HepG2 (cell line): ENCODE data around the gene DLX1. TPM values are rescaled to one million over a fixed set of nuclear protein-coding genes. Genes with fewer than 3 reads are reported as not detected.

ENCODE experiments used
- BCL6 ChIP-seq: IDR thresholded peaks from 2 replicates; pipeline ENCODE4 v1.6.1; 2016; ENCODE audit warnings: missing genetic modification reagents, missing compliant biosample characterization
- BRCA1 ChIP-seq: sonication (generic); formaldehyde crosslinking; IDR thresholded peaks from 2 replicates; pipeline ENCODE4 v1.4.0; 2020; ENCODE audit warnings: missing genetic modification reagents
- CHD2 ChIP-seq: IDR thresholded peaks from 2 replicates; pipeline ENCODE4 v1.6.1; 2011; ENCODE audit warnings: low read depth, low read length, improper control_type of control experiment
- DNMT3B ChIP-seq: conservative IDR thresholded peaks from 2 replicates; pipeline ENCODE4 v1.6.1; 2016; ENCODE audit warnings: missing biosample characterization, control low read depth
- IRX3 ChIP-seq: sonication (generic); formaldehyde crosslinking; IDR thresholded peaks from 2 replicates; pipeline ENCODE4 v1.8.1; 2023; ENCODE audit warnings: mild to moderate bottlenecking, low read depth, missing genetic modification reagents, borderline replicate concordance
- KMT2B ChIP-seq: IDR thresholded peaks from 2 replicates; pipeline ENCODE4 v1.6.1; 2016; ENCODE audit warnings: missing genetic modification reagents, missing compliant biosample characterization
- MAFK ChIP-seq, 2 experiments: IDR thresholded peaks in 1 of 2; conservative IDR thresholded peaks in 1 of 2; 2 replicates each; pipeline ENCODE4 v1.6.1; 2011; ENCODE audit warnings: improper control_type of control experiment in 2 of 2, low read length in 2 of 2
- MIER2 ChIP-seq: IDR thresholded peaks from 2 replicates; pipeline ENCODE4 v1.6.1; 2016; ENCODE audit warnings: missing biosample characterization, missing genetic modification reagents
- PHF20 ChIP-seq: sonication (generic); formaldehyde crosslinking; IDR thresholded peaks from 2 replicates; pipeline ENCODE4 v1.5.0; 2020; ENCODE audit warnings: mild to moderate bottlenecking, missing genetic modification reagents
- PHF21A ChIP-seq: sonication (generic); formaldehyde crosslinking; IDR thresholded peaks from 2 replicates; pipeline ENCODE4 v1.5.0; 2020; ENCODE audit warnings: mild to moderate bottlenecking, missing genetic modification reagents
- REXO4 ChIP-seq: sonication (generic); formaldehyde crosslinking; IDR thresholded peaks from 2 replicates; pipeline ENCODE4 v1.8.0; 2022; ENCODE audit warnings: missing genetic modification reagents, mild to moderate bottlenecking, borderline replicate concordance
- SALL2 ChIP-seq: sonication (generic); formaldehyde crosslinking; IDR thresholded peaks from 2 replicates; pipeline ENCODE4 v1.8.1; 2023; ENCODE audit warnings: mild to moderate bottlenecking, missing genetic modification reagents, inconsistent platforms
- SIX1 ChIP-seq: sonication (generic); formaldehyde crosslinking; IDR thresholded peaks from 2 replicates; pipeline ENCODE4 v1.4.0; 2020; ENCODE audit warnings: missing genetic modification reagents, borderline replicate concordance
- SMC3 ChIP-seq: IDR thresholded peaks from 2 replicates; pipeline ENCODE4 v1.6.1; 2011; ENCODE audit warnings: low read length, improper control_type of control experiment
- TCF12 ChIP-seq, 2 experiments: fragments of 450-650 bp in 1 of 2; sonication (generic) in 1 of 2; formaldehyde crosslinking in 1 of 2; IDR thresholded peaks; 2 replicates each; pipeline versions ENCODE4 v1.6.1 to v1.8.0; 2017 to 2022; ENCODE audit warnings: antibody characterized with exemption in 1 of 2, mild to moderate bottlenecking in 1 of 2, missing genetic modification reagents in 1 of 2, moderate library complexity in 1 of 2
- U2AF2 ChIP-seq: fragments of 200-400 bp; formaldehyde crosslinking; IDR thresholded peaks from 2 replicates; pipeline ENCODE4 v1.6.1; 2017; ENCODE audit warnings: low read depth, mild to moderate bottlenecking, low read length
- ZBTB7A ChIP-seq: sonication (generic); formaldehyde crosslinking; IDR thresholded peaks from 2 replicates; pipeline ENCODE4 v1.8.0; 2022; ENCODE audit warnings: mild to moderate bottlenecking, missing genetic modification reagents
- ZFY ChIP-seq: sonication (generic); formaldehyde crosslinking; IDR thresholded peaks from 2 replicates; pipeline ENCODE4 v1.4.0; 2020; ENCODE audit warnings: missing genetic modification reagents
- ZNF317 ChIP-seq: sonication (generic); formaldehyde crosslinking; IDR thresholded peaks from 2 replicates; pipeline ENCODE4 v1.5.0; 2020; ENCODE audit warnings: mild to moderate bottlenecking, missing genetic modification reagents
- ZNF343 ChIP-seq: sonication (generic); formaldehyde crosslinking; IDR thresholded peaks from 2 replicates; pipeline ENCODE4 v1.4.0; 2020; ENCODE audit warnings: mild to moderate bottlenecking, missing genetic modification reagents
- ZNF547 ChIP-seq: sonication (generic); formaldehyde crosslinking; IDR thresholded peaks from 2 replicates; pipeline ENCODE4 v1.5.1; 2020; ENCODE audit warnings: mild to moderate bottlenecking, missing genetic modification reagents
- ZNF562 ChIP-seq: sonication (generic); formaldehyde crosslinking; IDR thresholded peaks from 2 replicates; pipeline ENCODE4 v1.8.0; 2022; ENCODE audit warnings: missing genetic modification reagents, borderline replicate concordance
- ZNF670 ChIP-seq: sonication (generic); formaldehyde crosslinking; IDR thresholded peaks from 2 replicates; pipeline ENCODE4 v1.8.0; 2022; ENCODE audit warnings: mild to moderate bottlenecking, missing genetic modification reagents, borderline replicate concordance
- ZNF75D ChIP-seq: sonication (generic); formaldehyde crosslinking; IDR thresholded peaks from 2 replicates; pipeline ENCODE4 v1.8.1; 2023; ENCODE audit warnings: missing genetic modification reagents, mild to moderate bottlenecking, borderline replicate concordance
- ZNF772 ChIP-seq: sonication (generic); formaldehyde crosslinking; IDR thresholded peaks from 2 replicates; pipeline ENCODE4 v1.5.0; 2020; ENCODE audit warnings: mild to moderate bottlenecking, missing genetic modification reagents
- ZSCAN25 ChIP-seq: sonication (generic); formaldehyde crosslinking; IDR thresholded peaks from 2 replicates; pipeline ENCODE4 v1.8.0; 2022; ENCODE audit warnings: mild to moderate bottlenecking, missing genetic modification reagents
- ZSCAN29 ChIP-seq: sonication (generic); formaldehyde crosslinking; conservative IDR thresholded peaks from 2 replicates; pipeline ENCODE4 v1.4.0; 2020; ENCODE audit warnings: mild to moderate bottlenecking, missing genetic modification reagents
- polyA plus RNA-seq, 8 experiments: library from polyadenylated mRNA; depleted of rRNA in 3 of 8; stranded (reverse) in 7 of 8; unstranded in 1 of 8; fragments of >200 nt; fragmentation: Illumina TruSeq in 4 of 8; extraction: Trizol in 4 of 8; gene quantifications; 2 replicates each; pipeline versions ENCODE4 v1.2.1 to v1.2.3, GENCODE V29; 2011 to 2016; ENCODE audit warnings: low read depth in 4 of 8, missing spikeins in 1 of 8, mixed read lengths in 1 of 8; ENCODE audit not compliant: insufficient read depth in 1 of 8
- total RNA-seq, 5 experiments: library from RNA; depleted of rRNA; stranded (reverse); fragments of >200 nt; fragmentation: Illumina TruSeq; extraction: Trizol; gene quantifications; 2 replicates each; pipeline ENCODE4 v1.2.3, GENCODE V29; 2016; ENCODE audit warnings: low read depth in 1 of 5
- TF ChIP-seq, protein P1 (sequence below): sonication (generic); formaldehyde crosslinking; conservative IDR thresholded peaks from 2 replicates; pipeline ENCODE4 v1.5.0; 2020; ENCODE audit warnings: missing genetic modification reagents
- TF ChIP-seq, protein P2 (sequence below): sonication (generic); formaldehyde crosslinking; IDR thresholded peaks from 2 replicates; pipeline ENCODE4 v1.5.0; 2020; ENCODE audit warnings: missing genetic modification reagents

The DLX1 gene
- total and polyA plus RNA-seq, 2 of the 13 experiments (the other 11 are each of a cell fraction or from before 2014, with no cell fraction given) = 0.18 to 0.86 TPM

DNA sequence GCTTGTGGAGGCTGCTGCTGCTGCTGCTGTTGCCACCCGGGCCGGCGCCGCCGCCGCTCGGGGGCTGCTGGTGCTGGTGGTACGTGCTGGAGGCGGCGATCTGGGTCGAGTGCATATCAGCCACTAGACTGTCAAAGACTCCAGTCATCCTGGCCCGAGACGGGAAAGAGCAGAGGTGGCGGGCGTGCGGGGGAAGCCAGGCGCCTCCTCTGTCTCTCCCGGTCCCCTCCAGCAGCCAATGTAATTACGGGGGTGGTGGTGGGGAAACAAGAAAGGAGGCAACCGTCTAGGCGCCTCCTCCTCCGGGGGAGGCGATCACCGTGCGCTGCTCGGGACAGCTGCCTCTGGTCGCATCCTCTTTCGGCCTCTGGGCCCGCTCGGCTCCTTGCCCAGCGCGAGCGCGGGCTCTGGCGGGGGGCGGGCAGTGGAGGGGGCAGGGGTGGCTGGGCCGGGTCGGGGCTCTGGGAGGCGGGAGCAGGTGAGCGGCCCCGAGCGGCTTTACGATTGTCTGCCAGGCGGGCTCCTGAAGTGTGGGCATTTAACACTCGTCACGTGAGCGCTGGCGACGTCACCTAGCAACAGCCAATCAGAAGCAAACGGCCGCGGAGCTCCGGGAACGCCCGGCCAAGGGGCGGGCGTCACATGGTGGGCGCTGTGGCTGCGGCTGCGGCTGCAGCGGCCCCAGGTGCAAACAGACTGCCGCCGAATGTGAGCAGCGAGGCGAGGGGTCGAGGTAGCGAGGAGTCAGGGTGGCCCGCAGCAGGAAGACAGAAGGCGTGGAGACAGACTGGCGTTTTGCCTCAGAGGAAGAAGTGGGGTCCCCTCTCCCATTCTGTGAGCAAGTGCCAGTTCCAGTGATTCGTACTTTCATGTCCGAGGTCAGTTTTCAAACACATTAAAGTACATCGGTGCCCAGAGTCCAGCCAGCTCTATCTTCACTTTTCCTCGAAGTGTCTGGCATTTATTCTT lies 17.4 kb downstream of the DLX1 start, which contains the start of gene DLX2 (continued):
- TF ChIP-seq ZNF317 (CRISPR knock-in tag) (peak; percentile 87), SIX1 (CRISPR knock-in tag) (no peak), ZNF547 (CRISPR knock-in tag) (no peak; the same call in 1 of the 2 replicates), ZSCAN29 (CRISPR knock-in tag) (no peak), CHD2 (no peak), SALL2 (CRISPR knock-in tag) (peak; percentile 65), ZSCAN25 (CRISPR knock-in tag) (no peak), ZNF343 (CRISPR knock-in tag) (peak; percentile 50; the same call in 1 of the 2 replicates), DNMT3B (CRISPR knock-in tag) (peak; percentile 94), ZBTB7A (CRISPR knock-in tag) (peak; percentile 90), PHF21A (CRISPR knock-in tag) (peak; percentile 54; the same call in 1 of the 2 replicates), ZFY (CRISPR knock-in tag) (peak; percentile 71), PHF20 (CRISPR knock-in tag) (peak; percentile 59), SMC3 (no peak), IRX3 (peak; percentile 70; the same call in 1 of the 2 replicates), BCL6 (CRISPR knock-in tag) (peak; percentile 57), MAFK (conservative IDR thresholded peaks at IDR 0.05 in 1 of 2, IDR thresholded peaks at IDR 0.05 in 1 of 2; ENCODE audit: low read length in 2 of 2) (no peak), REXO4 (CRISPR knock-in tag) (0 out of 2 replicates have a peak, but pooled peaks have one; percentile 65), ZNF670 (CRISPR knock-in tag) (no peak), ZNF772 (peak; percentile 66; the same call in 1 of the 2 replicates), BRCA1 (peak; percentile 94), TCF12 (IDR thresholded peaks at IDR 0.05) (no peak), TCF12 (CRISPR knock-in tag; IDR thresholded peaks at IDR 0.05) (0 out of 2 replicates have a peak, but pooled peaks have one; percentile 43), MIER2 (CRISPR knock-in tag) (peak; percentile 36; the same call in 1 of the 2 replicates), U2AF2 (no peak), ZNF75D (CRISPR knock-in tag) (peak; percentile 79; the same call in 1 of the 2 replicates), ZNF562 (CRISPR knock-in tag) (peak; percentile 70; the same call in 1 of the 2 replicates), KMT2B (CRISPR knock-in tag) (peak; percentile 80)
- TF ChIP-seq, protein P1, sequence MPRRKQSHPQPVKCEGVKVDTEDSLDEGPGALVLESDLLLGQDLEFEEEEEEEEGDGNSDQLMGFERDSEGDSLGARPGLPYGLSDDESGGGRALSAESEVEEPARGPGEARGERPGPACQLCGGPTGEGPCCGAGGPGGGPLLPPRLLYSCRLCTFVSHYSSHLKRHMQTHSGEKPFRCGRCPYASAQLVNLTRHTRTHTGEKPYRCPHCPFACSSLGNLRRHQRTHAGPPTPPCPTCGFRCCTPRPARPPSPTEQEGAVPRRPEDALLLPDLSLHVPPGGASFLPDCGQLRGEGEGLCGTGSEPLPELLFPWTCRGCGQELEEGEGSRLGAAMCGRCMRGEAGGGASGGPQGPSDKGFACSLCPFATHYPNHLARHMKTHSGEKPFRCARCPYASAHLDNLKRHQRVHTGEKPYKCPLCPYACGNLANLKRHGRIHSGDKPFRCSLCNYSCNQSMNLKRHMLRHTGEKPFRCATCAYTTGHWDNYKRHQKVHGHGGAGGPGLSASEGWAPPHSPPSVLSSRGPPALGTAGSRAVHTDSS = no peak
- TF ChIP-seq, protein P2, sequence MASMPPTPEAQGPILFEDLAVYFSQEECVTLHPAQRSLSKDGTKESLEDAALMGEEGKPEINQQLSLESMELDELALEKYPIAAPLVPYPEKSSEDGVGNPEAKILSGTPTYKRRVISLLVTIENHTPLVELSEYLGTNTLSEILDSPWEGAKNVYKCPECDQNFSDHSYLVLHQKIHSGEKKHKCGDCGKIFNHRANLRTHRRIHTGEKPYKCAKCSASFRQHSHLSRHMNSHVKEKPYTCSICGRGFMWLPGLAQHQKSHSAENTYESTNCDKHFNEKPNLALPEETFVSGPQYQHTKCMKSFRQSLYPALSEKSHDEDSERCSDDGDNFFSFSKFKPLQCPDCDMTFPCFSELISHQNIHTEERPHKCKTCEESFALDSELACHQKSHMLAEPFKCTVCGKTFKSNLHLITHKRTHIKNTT (CRISPR knock-in tag) = no peak
